PFSK-1 (cell line): ENCODE measurements around the gene AGO1.

Experiments
- POLR2AphosphoS5 ChIP-seq: IDR thresholded peaks from 2 replicates; pipeline ENCODE4 v1.6.1; 2012; ENCODE audit warnings: low read depth, mild to moderate bottlenecking, control low read depth, low read length, moderate library complexity
- SIN3A ChIP-seq: IDR thresholded peaks from 2 replicates; pipeline ENCODE4 v1.6.1; 2012; ENCODE audit warnings: mild to moderate bottlenecking, low read length, moderate library complexity, borderline replicate concordance; ENCODE audit not compliant: insufficient read depth

DNA sequence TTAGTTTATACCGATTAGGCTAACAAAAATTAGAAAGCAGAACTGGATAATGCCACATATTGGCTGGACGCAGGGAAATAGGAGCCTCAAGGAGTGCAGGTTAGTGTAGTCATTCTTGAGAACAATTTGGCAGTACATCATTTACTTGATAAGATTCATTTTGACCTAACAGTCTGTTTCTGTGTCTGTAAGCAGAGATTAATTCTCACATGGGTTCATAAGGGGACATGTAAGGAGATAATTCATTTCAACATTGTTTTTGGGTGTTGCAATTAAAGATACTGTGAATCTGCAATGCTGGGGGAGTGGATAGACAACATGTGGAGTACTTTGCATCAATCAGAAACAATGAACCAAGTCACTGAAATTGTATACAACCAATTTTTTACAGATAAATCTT is 79.9 kb downstream of the AGO1 start:
- no peak for TF ChIP-seq SIN3A
- TF ChIP-seq POLR2AphosphoS5 = no peak
